Naive thymus-derived CD4-positive, alpha-beta T cell (primary cell): ENCODE measurements around the gene LIPM. TPM values are rescaled to one million over a fixed set of nuclear protein-coding genes. Genes with fewer than 3 reads are reported as not detected.
A peak's percentile ranks its signal among the peaks of the same experiment; 100 is the strongest.
"Not testable (repeated sequence)": the region's sequence is repeated elsewhere in the genome, so short reads cannot be mapped to it uniquely, and the experiment has no call there.

ENCODE experiments used
- ATAC-seq: fragments of 150-1000 bp; cut with Tn5 transposase; 2 replicates; pipeline ENCODE4 v1.10.0; 2021; ENCODE audit warnings: mild to moderate bottlenecking, moderate library complexity
- CTCF ChIA-PET: fragments of 350-600 bp; sonication (Branson Sonifier 250); formaldehyde crosslinking; loops from one replicate; lab custom pipeline; 2021; ENCODE audit warnings: antibody characterized with exemption; lab: Charles Lee
- POLR2A ChIA-PET: fragments of 350-600 bp; sonication (Branson Sonifier 250); formaldehyde crosslinking; loops from one replicate; lab custom pipeline; 2021; ENCODE audit warnings: antibody characterized with exemption, inconsistent platforms; lab: Charles Lee
- DNase-seq, 9 donors: peaks; one replicate each; pipeline versions ENCODE4 v3.0.0 to v3.0.0-alpha.2; 2020 to 2022; ENCODE audit warnings: mixed read lengths in 1 of 9
- H3K27ac ChIP-seq: one replicate; pipeline ENCODE4 v1.7.0; 2013; ENCODE audit warnings: mild to moderate bottlenecking, low read depth, low read length, moderate library complexity
- H3K27me3 ChIP-seq, 2 donors: one replicate each; pipeline ENCODE4 v1.7.0; 2013; ENCODE audit warnings: low read length in 2 of 2, mild to moderate bottlenecking in 2 of 2, moderate library complexity in 2 of 2; ENCODE audit not compliant: control insufficient read depth in 2 of 2, insufficient read depth in 2 of 2
- H3K36me3 ChIP-seq, 3 experiments: 1 replicate in 2 of 3; 2 replicates in 1 of 3; pipeline ENCODE4 v1.7.0; 2013; ENCODE audit warnings: low read length in 3 of 3, mild to moderate bottlenecking in 3 of 3, moderate library complexity in 1 of 3; ENCODE audit not compliant: insufficient read depth in 3 of 3, control insufficient read depth in 2 of 3
- H3K4me1 ChIP-seq, 2 donors: one replicate each; pipeline ENCODE4 v1.7.0; 2013; ENCODE audit warnings: low read length in 2 of 2, mild to moderate bottlenecking in 2 of 2, moderate library complexity in 1 of 2; ENCODE audit not compliant: control insufficient read depth in 2 of 2, insufficient read depth in 2 of 2
- H3K4me3 ChIP-seq: 2 replicates; pipeline ENCODE4 v1.7.0; 2013; ENCODE audit warnings: mild to moderate bottlenecking, low read length
- H3K9me3 ChIP-seq, 3 experiments: 1 replicate in 2 of 3; 2 replicates in 1 of 3; pipeline ENCODE4 v1.7.0; 2013; ENCODE audit warnings: low read length in 3 of 3; ENCODE audit not compliant: control insufficient read depth in 2 of 3
- H3K27ac Mint-ChIP-seq, 9 donors: one replicate each; pipeline ENCODE4 v1.8.0; 2020 to 2022; ENCODE audit warnings: mixed read lengths in 9 of 9, mild to moderate bottlenecking in 8 of 9, moderate library complexity in 5 of 9, inconsistent platforms in 2 of 9
- H3K27me3 Mint-ChIP-seq, 5 donors: one replicate each; pipeline ENCODE4 v1.8.0; 2021 to 2022; ENCODE audit warnings: mixed read lengths in 5 of 5, mild to moderate bottlenecking in 1 of 5
- H3K36me3 Mint-ChIP-seq, 5 donors: one replicate each; pipeline ENCODE4 v1.8.0; 2020 to 2022; ENCODE audit warnings: mixed read lengths in 5 of 5, mild to moderate bottlenecking in 3 of 5, inconsistent platforms in 1 of 5
- H3K4me1 Mint-ChIP-seq, 7 donors: one replicate each; pipeline ENCODE4 v1.8.0; 2020 to 2022; ENCODE audit warnings: mixed read lengths in 7 of 7, mild to moderate bottlenecking in 3 of 7, inconsistent platforms in 1 of 7
- H3K4me3 Mint-ChIP-seq, 10 donors: one replicate each; pipeline ENCODE4 v1.8.0; 2020 to 2022; ENCODE audit warnings: mild to moderate bottlenecking in 10 of 10, mixed read lengths in 10 of 10, moderate library complexity in 6 of 10, inconsistent platforms in 2 of 10
- H3K9me3 Mint-ChIP-seq, 11 donors: one replicate each; pipeline ENCODE4 v1.8.0; 2020 to 2022; ENCODE audit warnings: mixed read lengths in 11 of 11, mild to moderate bottlenecking in 4 of 11, inconsistent platforms in 1 of 11, moderate library complexity in 1 of 11
- intact Hi-C, 2 donors: fragments of 100-400 bp; cut with micrococcal nuclease; formaldehyde crosslinking; loops; one replicate each; pipeline ENCODE4 v1.15.1; 2023
- polyA plus RNA-seq, 2 donors: library from polyadenylated mRNA; unstranded; fragments of 300-500 nt; fragmentation: Illumina TruSeq; gene quantifications; one replicate each; pipeline ENCODE4 v1.2.3, GENCODE V29; 2021
- total RNA-seq, 6 experiments: library from RNA in 5 of 6; stranded (reverse) in 5 of 6; gene quantifications; 1 replicate in 5 of 6; 2 replicates in 1 of 6; pipeline ENCODE4 v1.2.3 and lab custom pipeline; 2021 to 2026

Gene LIPM
- total and polyA plus RNA-seq, 7 experiments from 2014 or later: 0.21 TPM; not detected in 6

DNA sequence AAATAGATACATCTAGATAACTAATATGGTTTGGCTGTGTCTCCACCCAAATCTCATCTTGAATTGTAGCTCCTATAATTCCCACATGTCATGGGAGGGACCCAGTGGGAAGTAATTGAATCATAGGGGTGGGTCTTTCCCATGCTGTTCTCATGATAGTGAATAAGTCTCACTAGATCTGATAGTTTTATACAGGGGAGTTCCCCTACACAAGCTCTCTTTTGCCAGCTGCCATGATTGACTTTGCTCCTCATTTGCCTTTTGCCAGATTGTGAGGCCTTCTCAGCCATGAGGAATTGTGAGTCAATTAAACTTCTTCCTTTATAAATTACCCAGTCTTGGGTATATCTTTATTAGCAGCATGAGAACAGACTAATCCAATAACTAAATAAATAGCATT, 35.1 kb downstream of the LIPM start:
- POLR2A ChIA-PET: interaction anchor here (0.6 to 1.2 kb wide), 6 partner anchors 8 to 150 kb away, joined by 3 to 6 read pairs (median 4); partner anchors contain the start of gene STAMBPL1
- CTCF ChIA-PET: interaction anchor here (0.7 to 12.5 kb wide), 7 partner anchors 7 to 377 kb away, joined by 3 to 250 read pairs (median 18); no protein-coding TSS in a partner anchor
- peaks cover 3 to 24% of the 10 kb centered on the region in 2 donors for H3K4me1 ChIP-seq
- not testable (repeated sequence) for H3K27ac Mint-ChIP-seq, H3K9me3 ChIP-seq, H3K27ac ChIP-seq, H3K36me3 ChIP-seq, H3K36me3 Mint-ChIP-seq, H3K4me3 ChIP-seq, H3K9me3 Mint-ChIP-seq, ATAC-seq, H3K27me3 ChIP-seq, H3K4me3 Mint-ChIP-seq, DNase-seq, H3K27me3 Mint-ChIP-seq
- intact Hi-C loops: loop anchor here (5.0 to 10.0 kb wide), 5 partner anchors 155 to 973 kb away; partner anchors contain the start of genes FAS (in 1 of the 2), IFIT5 (in 1 of the 2), KLLN (in 1 of the 2) and PTEN (in 1 of the 2)
- H3K4me1 Mint-ChIP-seq: peaks cover 9 to 27% (median 14%) of the 10 kb centered on the region in 7 donors

DNA sequence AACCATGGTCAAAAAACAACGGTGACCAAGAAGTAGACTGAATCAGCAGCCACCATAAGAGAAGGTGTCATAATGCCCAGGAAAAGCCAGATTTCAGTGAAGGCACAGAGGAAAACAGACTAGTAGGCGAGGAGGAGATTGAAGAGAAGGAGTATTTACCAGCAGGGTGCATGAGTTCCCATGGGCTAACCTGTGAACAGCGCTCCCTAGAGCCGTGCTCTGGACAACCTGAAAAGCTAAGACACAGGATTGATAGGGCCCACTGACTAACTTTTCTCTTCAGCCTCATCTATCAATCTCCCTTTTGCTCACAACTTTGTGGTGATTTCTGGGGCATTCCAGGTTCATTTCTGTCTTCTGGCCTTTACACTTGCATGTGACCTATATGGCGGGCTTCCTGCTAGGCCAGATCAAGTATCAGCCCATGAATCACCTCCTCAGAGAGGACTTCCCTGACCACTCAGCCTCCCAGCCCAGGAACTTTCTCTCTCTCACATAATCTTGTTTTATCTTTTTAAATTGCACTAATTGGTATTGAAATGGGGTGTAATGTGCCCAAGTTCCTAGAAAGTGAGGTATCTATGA, 36.3 kb downstream of the LIPM start:
- ChIA-PET CTCF (interaction anchor here (1.2 to 12.5 kb wide), 3 partner anchors 61 to 152 kb away, joined by 3 to 250 read pairs (median 3); partner anchors contain the start of gene FAS), POLR2A (no interaction called here)
- Mint-ChIP-seq H3K9me3 (no peaks in the 10 kb centered on the region), H3K27ac (no peak overlapping the region), H3K4me1 (peaks cover 2 to 15% (median 2%) of the 10 kb centered on the region in 7 donors), H3K36me3 (peaks cover 0 to 3% (median 0%) of the 10 kb centered on the region in 5 donors), H3K27me3 (peaks cover 0 to 7% (median 0%) of the 10 kb centered on the region in 5 donors), H3K4me3 (no peak overlapping the region)
- intact Hi-C loops: loop anchor here (5.0 to 10.0 kb wide), 5 partner anchors 153 to 974 kb away; partner anchors contain the start of genes FAS (in 1 of the 2), IFIT5 (in 1 of the 2), KLLN (in 1 of the 2) and PTEN (in 1 of the 2)
- Histone ChIP-seq H3K4me3 (no peak overlapping the region), H3K27ac (no peak overlapping the region), H3K27me3 (no peaks in the 10 kb centered on the region), H3K9me3 (no peaks in the 10 kb centered on the region), H3K4me1 (peaks cover under 1 to 13% of the 10 kb centered on the region in 2 donors), H3K36me3 (no peaks in the 10 kb centered on the region)
- ATAC-seq (no peak), DNase-seq (no peak)

DNA sequence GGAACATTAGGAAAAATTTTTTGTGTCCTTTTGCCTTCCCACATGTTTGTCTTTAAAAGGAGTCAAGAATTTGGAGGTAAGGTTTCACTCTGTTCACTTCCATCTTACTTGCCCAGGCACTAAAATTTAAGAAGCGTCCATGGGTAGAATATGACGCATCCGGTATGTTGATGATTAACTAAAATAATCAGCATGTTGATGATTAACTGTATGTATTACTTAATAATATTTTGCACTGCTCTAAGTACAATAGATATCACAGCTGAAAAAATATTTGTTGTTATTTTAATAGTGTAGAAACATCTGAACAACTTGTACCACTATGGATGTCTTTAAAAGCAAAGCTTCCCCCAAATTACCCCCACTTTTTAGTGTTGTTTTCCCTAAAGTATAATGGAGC, 37.6 kb downstream of the LIPM start:
- POLR2A ChIA-PET: no interaction called here

DNA sequence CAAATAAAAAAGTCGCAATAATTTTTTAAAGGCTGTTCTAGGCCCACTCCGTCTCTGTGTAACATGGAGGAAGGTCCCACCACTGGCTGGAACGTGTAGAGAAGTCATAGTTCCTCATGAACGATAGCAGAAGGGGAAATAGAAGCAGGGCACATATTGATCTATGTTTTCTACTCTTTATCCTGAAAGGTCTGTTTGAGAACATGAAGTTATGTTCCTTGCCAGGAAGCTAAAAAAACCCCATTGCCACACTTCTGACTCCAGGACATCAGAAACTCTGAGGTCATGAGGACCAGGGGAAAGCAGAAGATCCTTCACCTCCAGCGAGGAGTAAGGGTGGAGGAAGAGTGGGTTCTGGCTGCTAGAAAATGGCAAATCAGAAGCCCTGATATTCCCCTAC, 38.4 kb downstream of the LIPM start:
- no peak overlapping the region for H3K4me3 ChIP-seq
- H3K4me1 Mint-ChIP-seq: peaks cover 0 to 13% (median 0%) of the 10 kb centered on the region in 7 donors

More for the DNA sequence above, 37.6 kb downstream of the LIPM start:
- Mint-ChIP-seq H3K27ac (peak overlapping the region in 1 of 9 donors; percentile 60), H3K27me3 (peaks cover 0 to 12% (median 0%) of the 10 kb centered on the region in 5 donors), H3K4me3 (no peak overlapping the region), H3K4me1 (peaks cover 0 to 13% (median 0%) of the 10 kb centered on the region in 7 donors), H3K36me3 (peaks cover 0 to 4% (median 0%) of the 10 kb centered on the region in 5 donors), H3K9me3 (no peaks in the 10 kb centered on the region)
- no peaks in the 10 kb centered on the region for H3K9me3 ChIP-seq
- peaks cover 0 to 9% of the 10 kb centered on the region in 2 donors for H3K4me1 ChIP-seq
- no peak overlapping the region for H3K27ac ChIP-seq
- no peaks in the 10 kb centered on the region for H3K27me3 ChIP-seq
- intact Hi-C loops: no loop called here
- ATAC-seq (no peak), DNase-seq (no peak)
- H3K36me3 ChIP-seq: no peaks in the 10 kb centered on the region
- no peak overlapping the region for H3K4me3 ChIP-seq
- CTCF ChIA-PET: interaction anchor here (1.0 to 12.5 kb wide), 2 partner anchors 30 to 91 kb away, joined by 4 to 250 read pairs; no protein-coding TSS in a partner anchor

DNA sequence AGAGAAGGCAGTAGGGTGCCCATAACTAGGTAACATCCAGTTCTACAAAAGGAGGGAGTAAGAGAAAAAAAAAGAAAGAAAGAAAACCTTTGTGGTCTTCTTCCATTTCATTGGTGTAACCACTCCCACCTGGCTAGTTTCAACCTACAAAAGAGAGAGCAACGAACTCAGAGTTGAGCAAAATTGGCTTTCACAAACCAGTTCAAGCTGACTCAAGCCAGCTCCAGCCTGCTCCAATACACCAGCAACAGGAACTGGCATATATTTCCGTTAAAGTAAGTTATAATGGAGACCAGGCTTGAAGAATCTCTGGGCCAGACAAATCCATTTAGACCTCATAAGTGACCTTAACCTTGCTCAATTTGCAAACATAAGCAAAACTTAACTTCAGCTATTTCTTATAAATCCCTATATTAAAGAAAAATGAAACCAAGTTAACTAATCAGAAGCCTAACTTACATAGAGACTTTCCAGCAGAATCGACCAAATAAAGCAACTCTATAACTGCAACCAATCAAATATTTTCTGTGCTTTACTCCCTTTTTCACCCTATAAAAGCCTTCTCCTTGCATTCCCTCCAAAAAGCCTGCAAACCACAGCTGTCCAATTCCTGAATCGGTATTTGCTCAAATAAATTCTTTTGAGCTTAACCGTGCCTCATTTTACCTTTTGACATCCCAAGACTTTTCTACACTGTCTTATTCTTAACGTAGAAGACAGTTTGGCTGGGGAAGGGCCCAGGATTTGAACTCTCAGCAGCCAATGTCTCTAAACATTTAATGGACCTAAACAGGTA, 39.0 kb downstream of the LIPM start:
- no peak for DNase-seq
- Histone ChIP-seq H3K4me1 (no peaks in the 10 kb centered on the region), H3K9me3 (no peaks in the 10 kb centered on the region), H3K27ac (no peak overlapping the region), H3K36me3 (no peaks in the 10 kb centered on the region), H3K4me3 (no peak overlapping the region), H3K27me3 (no peaks in the 10 kb centered on the region)
- H3K36me3 Mint-ChIP-seq: peaks cover 0 to 4% (median 0%) of the 10 kb centered on the region in 5 donors
- H3K4me1 Mint-ChIP-seq: peaks cover 0 to 13% (median 0%) of the 10 kb centered on the region in 7 donors
- intact Hi-C loops: no loop called here
- ChIA-PET POLR2A (interaction anchor here (0.7 kb wide), 1 partner anchor 89 kb away, joined by 4 read pairs; no protein-coding TSS in a partner anchor), CTCF (interaction anchor here (0.8 to 12.5 kb wide), 2 partner anchors 23 to 89 kb away, joined by 3 to 250 read pairs; no protein-coding TSS in a partner anchor)
- no peak overlapping the region for H3K4me3 Mint-ChIP-seq
- H3K27ac Mint-ChIP-seq: peak overlapping the region in 1 of 9 donors; percentile 7
- no peak for ATAC-seq
- H3K9me3 Mint-ChIP-seq: no peaks in the 10 kb centered on the region
- H3K27me3 Mint-ChIP-seq: peaks cover 0 to 16% (median 0%) of the 10 kb centered on the region in 5 donors

More for the DNA sequence above, 38.4 kb downstream of the LIPM start:
- Mint-ChIP-seq H3K36me3 (peaks cover 0 to 4% (median 0%) of the 10 kb centered on the region in 5 donors), H3K27ac (no peak overlapping the region), H3K9me3 (no peaks in the 10 kb centered on the region), H3K27me3 (peaks cover 0 to 16% (median 0%) of the 10 kb centered on the region in 5 donors), H3K4me3 (no peak overlapping the region)
- ChIA-PET POLR2A (no interaction called here), CTCF (interaction anchor here (0.8 to 12.5 kb wide), 2 partner anchors 23 to 90 kb away, joined by 3 to 250 read pairs; no protein-coding TSS in a partner anchor)
- Histone ChIP-seq H3K27ac (no peak overlapping the region), H3K9me3 (no peaks in the 10 kb centered on the region), H3K36me3 (no peaks in the 10 kb centered on the region), H3K27me3 (no peaks in the 10 kb centered on the region), H3K4me1 (peaks cover 0 to 1% of the 10 kb centered on the region in 2 donors)
- DNase-seq (no peak), ATAC-seq (no peak)
- intact Hi-C loops: no loop called here

GRCh38 chr10:88843171-88843570, 40.6 kb downstream of the LIPM start:
- no peaks in the 10 kb centered on the region for H3K4me1 ChIP-seq
- POLR2A ChIA-PET: no interaction called here
- H3K27me3 ChIP-seq: no peaks in the 10 kb centered on the region
- Mint-ChIP-seq H3K27ac (no peak overlapping the region), H3K4me3 (no peak overlapping the region), H3K9me3 (no peaks in the 10 kb centered on the region), H3K4me1 (peaks cover 0 to 15% (median 0%) of the 10 kb centered on the region in 7 donors), H3K36me3 (peaks cover 0 to 4% (median 0%) of the 10 kb centered on the region in 5 donors), H3K27me3 (peaks cover 0 to 16% (median 0%) of the 10 kb centered on the region in 5 donors)
- H3K36me3 ChIP-seq: no peaks in the 10 kb centered on the region
- ATAC-seq: no peak
- H3K4me3 ChIP-seq: no peak overlapping the region
- CTCF ChIA-PET: interaction anchor here (0.9 to 2.2 kb wide), 2 partner anchors 8 to 31 kb away, joined by 3 to 23 read pairs; no protein-coding TSS in a partner anchor
- no peaks in the 10 kb centered on the region for H3K9me3 ChIP-seq
- H3K27ac ChIP-seq: no peak overlapping the region
- intact Hi-C loops: no loop called here
- no peak for DNase-seq
